Effector CD4-positive, alpha-beta T cell (primary cell): ENCODE results near the gene LIPN. TPM values are rescaled to one million over a fixed set of nuclear protein-coding genes. Genes with fewer than 3 reads are reported as not detected.
"Not testable (repeated sequence)": the region's sequence is repeated elsewhere in the genome, so short reads cannot be mapped to it uniquely, and the experiment has no call there.

Experiments used
- DNase-seq: peaks from one replicate; pipeline ENCODE4 v3.0.0-alpha.2; 2020
- total RNA-seq: gene quantifications from one replicate; lab custom pipeline; 2026; lab: John Stamatoyannopoulos, UW

Gene LIPN
- not detected for total RNA-seq

- no peak for DNase-seq
Observed at GRCh38 chr10:88759366-88760101, at the start of gene LIPN. Gene LIPN (plus strand): TSS chr10:88760020. CDS start chr10:88761406, 1,386 bp downstream.

GRCh38 chr10:88715517-88715916 lies 44.3 kb upstream of the LIPN start:
- no peak for DNase-seq

DNA sequence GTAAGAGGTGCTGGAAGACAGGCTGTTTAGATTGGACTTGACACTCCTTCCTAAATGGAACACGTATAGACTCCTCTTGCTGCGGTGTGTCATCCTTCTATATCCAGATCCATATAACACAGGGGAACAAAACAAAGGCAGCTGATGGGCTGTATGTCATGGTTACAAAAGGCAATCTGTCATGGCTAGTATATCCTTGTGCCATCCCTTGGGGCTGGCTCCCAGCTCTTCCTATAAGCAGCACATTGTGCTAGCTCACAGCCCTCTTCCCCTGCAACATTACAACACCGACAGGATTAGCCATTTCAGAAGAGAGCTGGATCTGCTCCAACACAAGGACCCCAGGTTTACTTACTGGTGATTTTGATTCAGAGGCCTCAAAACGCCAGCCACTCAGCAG lies 38.4 kb upstream of the LIPN start:
- no peak for DNase-seq

GRCh38 chr10:88725798-88726197 lies 34.0 kb upstream of the LIPN start:
- DNase-seq: no peak

GRCh38 chr10:88728107-88728763 lies 31.6 kb upstream of the LIPN start:
- DNase-seq: no peak

- no peak for DNase-seq
Observed at GRCh38 chr10:88730864-88731263, 29.0 kb upstream of the LIPN start.

DNA sequence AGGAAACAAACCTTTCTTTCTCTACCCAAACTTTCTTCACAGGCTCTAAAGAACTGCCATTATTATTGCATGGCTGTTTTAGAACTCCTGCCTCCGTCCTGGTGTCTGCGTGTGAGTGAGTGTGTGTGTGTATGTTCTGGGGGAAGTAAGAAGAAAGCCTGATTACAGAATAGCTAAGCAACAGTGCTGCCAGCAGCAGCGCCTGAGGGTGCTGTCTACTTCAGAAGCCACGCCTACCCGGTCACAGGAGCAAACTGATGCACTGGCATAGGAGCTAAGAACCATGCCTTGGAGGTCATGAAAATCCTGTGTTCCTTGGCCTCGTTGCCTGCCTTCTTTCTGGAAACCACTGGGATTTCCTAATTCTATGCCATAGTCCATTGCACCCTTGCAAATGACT lies 28.5 kb upstream of the LIPN start:
- DNase-seq: no peak

GRCh38 chr10:88733215-88733614 lies 26.6 kb upstream of the LIPN start:
- DNase-seq: no peak

- DNase-seq: no peak
Observed at GRCh38 chr10:88735661-88736060, 24.2 kb upstream of the LIPN start.

- not testable (repeated sequence) for DNase-seq
Observed at GRCh38 chr10:88741921-88742320, 17.9 kb upstream of the LIPN start.

- no peak for DNase-seq
Observed at GRCh38 chr10:88742448-88742847, 17.4 kb upstream of the LIPN start.

DNA sequence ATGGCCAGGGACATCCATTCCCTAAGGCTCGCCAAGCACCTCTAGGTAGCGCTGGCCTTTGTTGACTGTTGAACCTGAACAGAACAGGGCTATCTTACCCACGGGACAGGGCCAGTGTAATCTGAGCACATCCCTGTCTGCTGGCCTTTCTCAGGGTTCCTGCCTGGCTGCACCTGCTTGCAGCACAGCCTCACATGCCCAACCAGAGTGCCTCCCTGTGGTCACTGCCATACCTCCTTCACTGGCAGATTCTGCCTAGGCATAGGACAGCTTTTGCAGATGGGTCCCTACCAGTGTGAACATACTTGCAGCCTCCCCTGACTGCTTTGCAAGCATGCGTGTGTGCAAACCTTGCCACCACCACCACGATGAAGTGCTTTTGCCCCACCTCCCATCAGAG lies 15.8 kb upstream of the LIPN start:
- no peak for DNase-seq

GRCh38 chr10:88745633-88746032 lies 14.2 kb upstream of the LIPN start:
- DNase-seq: no peak

DNA sequence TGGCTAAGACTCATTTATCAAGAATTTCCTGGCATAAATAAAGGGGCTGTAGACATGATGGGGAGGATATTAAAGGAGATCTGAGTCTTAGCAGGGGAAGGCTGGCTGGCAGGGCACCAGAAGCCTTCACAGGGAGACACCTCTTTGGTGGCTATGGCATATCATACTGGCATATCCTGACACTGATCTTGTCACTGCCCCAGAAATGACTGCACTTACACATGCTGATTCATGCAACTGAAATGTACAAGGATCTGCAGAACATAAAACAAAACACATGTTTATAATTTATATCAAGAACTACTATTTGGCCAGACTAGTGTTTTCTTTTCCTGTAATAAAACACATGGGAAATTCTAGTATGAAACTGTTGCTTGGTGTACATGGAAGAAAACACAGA lies 5.5 kb upstream of the LIPN start:
- DNase-seq: no peak

DNA sequence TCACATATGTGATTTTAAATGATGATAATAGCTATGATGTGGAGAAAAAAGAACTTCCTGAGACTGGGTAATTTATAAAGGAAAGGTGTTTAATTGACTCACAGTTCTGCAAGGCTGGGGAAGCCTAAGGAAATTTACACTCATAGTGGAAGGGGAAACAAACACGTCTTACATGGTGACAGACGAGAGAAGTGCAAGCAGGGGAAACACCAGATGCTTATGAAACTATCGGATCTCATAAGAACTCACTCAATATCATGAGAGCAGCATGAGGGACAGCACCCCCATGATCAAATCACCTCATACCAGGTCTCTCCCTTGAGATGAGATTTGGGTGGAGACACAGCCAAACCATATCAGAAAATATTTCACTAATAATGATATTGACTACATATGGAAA lies 4.1 kb upstream of the LIPN start:
- no peak for DNase-seq

- no peak for DNase-seq
Observed at GRCh38 chr10:88756660-88757059, 3.2 kb upstream of the LIPN start.

- no peak for DNase-seq
Observed at GRCh38 chr10:88762906-88763305, 3.1 kb downstream of the LIPN start.

DNA sequence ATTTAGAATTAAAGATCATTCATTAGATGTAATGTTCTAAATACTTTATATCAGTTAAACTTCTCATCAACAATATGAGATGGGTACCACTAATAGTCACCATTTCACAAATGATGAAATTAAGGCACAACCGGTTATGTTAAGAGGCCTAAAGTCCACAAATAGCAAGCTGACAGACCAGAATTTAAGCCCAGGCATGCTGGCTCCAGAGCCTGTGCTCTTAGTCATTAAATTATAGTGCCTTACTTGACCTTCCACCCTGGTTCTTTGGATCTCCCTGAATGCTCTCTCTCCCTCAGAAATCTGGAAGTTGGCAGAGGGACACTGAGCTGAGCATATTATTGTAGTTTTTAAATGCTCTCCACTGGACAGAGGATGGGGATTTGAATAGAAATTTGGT lies 3.6 kb downstream of the LIPN start:
- DNase-seq: no peak

DNA sequence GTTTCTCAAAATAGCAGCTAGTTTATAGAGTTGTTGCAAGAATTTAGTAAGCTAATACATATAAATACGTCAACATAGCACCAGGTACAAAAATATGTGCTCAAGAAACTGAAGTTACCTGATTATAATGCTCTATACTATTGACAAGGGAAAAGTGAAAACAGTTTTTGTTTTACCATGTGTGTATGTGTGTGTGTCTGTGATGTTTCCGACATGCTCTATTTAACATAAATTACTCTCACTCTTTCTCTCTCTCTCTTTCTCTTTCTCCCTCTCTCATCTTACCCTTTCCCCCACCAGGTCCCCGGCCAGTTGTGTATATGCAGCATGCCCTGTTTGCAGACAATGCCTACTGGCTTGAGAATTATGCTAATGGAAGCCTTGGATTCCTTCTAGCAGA lies 4.3 kb downstream of the LIPN start:
- DNase-seq: no peak

DNA sequence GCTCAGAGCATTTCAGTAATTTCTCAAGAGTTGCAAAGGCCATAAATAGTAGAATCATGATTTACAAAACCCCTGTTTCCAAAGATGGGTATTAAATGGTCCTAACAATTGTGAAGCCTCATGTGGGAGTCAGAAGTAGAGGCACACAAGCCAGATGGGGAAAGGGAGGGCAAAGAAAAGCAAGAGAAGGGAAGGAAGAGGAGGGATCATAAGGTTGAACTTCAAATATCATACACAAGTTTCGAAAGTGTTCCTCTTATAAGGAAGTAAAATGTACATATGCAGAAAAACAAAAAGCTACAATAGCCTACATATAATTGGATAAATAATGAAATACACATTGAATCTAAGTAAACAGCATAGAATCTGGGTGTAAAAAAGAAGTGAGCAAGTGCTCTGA lies 6.0 kb downstream of the LIPN start:
- DNase-seq: no peak

DNA sequence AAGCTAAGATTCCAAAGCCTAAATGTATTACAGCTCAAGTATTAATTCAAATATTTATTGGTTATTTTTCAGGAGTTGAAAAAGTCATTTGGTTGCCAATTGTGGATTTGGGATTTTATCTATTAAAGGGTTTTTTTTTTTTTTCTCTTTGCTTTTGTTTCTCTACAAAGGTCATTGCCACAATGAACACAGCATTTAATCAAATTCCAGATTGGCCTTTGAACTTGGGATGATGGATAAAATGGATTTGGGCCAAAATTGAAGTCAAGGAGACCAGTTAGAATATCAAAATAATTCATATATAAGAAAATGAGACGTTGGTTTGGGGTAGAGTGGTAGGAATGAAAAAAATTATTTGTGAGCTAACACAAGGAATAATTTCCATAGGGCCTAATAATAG lies 9.6 kb downstream of the LIPN start:
- no peak for DNase-seq

- no peak for DNase-seq
Observed at GRCh38 chr10:88781206-88781605, 21.4 kb downstream of the LIPN start.

GRCh38 chr10:88782222-88782621 lies 22.4 kb downstream of the LIPN start:
- no peak for DNase-seq

DNA sequence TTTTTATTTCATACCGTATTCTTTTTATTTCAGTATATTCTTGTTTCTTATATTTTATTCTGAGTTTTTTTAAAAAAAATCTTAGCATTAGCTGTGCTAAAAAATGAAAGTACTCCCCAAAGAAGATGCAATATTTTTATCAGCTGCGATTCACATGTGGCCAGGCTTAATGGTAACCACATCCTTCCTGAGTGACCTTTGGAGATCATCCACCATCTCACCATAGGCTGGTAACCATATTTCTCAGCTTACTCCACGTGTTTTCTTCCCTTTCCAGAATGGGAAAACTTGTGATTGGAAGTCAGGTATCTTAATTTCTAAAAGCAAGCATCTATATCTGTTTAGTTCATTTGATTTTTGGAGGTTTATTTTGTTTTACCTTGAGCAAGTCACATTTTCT lies 23.9 kb downstream of the LIPN start:
- DNase-seq: no peak
